ENCODE measurements around the gene OR10T2.

The OR10T2 gene

GRCh38 chr1:158417586-158417985 lies 18.3 kb upstream of the OR10T2 start:
- TF ChIP-seq CTCF (conservative IDR thresholded peaks at IDR 0.05; ENCODE audit: low read depth, low read length), result no peak
- H3K4me3 ChIP-seq (ENCODE audit: low read depth, low read length), result no peak overlapping the region
- DNase-seq (ENCODE audit: low read depth), result no peak

GRCh38 chr1:158414651-158415345 lies 15.5 kb upstream of the OR10T2 start:
- TF ChIP-seq CTCF (conservative IDR thresholded peaks at IDR 0.05; ENCODE audit: low read depth, low read length), result no peak
- DNase-seq (ENCODE audit: low read depth), result no peak
- no peak overlapping the region for H3K4me3 ChIP-seq (ENCODE audit: low read depth, low read length)

DNA sequence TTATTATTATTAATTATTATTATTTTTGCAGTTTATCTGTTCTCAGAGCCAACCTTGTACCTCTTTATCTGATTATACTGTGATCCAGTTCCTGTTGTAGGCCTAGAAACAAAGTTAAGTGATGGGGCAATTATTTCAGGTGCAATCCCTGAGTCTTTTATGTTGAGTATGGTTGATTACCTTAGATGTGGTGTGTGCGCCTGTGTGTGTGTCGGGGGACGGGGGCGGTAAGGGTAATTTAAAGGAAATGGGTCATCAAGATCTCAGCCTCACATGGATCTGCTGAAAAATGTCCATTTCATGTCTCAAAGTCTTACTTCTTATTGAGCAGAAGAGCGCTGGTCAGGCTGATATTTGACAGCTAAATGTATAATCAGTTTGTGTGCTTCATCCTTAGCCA lies 7.8 kb upstream of the OR10T2 start:
- no peak for TF ChIP-seq CTCF (conservative IDR thresholded peaks at IDR 0.05; ENCODE audit: low read depth, low read length)

DNA sequence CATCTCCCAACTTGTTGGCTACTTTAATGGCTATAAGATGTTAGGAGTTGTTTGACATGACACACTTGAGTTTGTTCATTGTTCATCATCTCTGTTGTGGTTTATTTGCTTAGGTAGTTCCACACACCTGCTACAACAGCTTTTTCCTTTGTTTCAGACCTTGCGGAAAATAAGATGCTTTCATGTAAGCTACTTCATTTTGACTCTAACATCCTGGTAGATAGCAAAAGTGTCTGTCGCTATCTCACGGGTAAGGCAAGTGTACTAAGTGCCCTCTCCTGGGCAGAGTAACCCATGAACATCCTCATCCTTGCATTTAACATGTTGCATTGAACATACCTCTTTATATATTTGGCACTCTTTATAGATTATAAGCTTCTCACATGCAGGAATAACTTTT lies 1.6 kb upstream of the OR10T2 start:
- no peak for DNase-seq (ENCODE audit: low read depth)
- no peak for TF ChIP-seq CTCF (conservative IDR thresholded peaks at IDR 0.05; ENCODE audit: low read depth, low read length)
- H3K4me3 ChIP-seq (ENCODE audit: low read depth, low read length), result no peak overlapping the region

More for the DNA sequence above, 7.8 kb upstream of the OR10T2 start:
- DNase-seq (ENCODE audit: low read depth), result no peak
- H3K4me3 ChIP-seq (ENCODE audit: low read depth, low read length), result no peak overlapping the region

DNA sequence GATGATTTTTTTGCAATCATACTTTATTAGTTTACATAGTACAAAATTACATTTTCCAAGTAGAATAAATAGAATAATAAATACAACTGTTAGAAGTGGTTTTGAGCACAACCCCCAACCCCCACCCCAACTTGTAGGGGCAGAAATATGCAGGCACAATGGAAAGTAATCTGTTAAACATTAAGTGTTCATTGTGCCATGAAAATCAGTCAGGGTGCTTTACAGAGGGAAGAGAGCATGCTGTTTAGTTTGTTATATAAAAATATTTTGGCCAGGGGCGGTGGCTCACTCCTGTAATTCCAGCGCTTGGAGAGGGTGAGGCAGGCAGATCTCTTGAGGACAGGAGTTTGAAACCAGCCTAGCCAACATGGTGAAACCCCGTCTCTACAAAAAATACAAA lies 2.6 kb downstream of the OR10T2 start:
- DNase-seq (ENCODE audit: low read depth), result no peak
- H3K4me3 ChIP-seq (ENCODE audit: low read depth, low read length), result no peak overlapping the region
- TF ChIP-seq CTCF (conservative IDR thresholded peaks at IDR 0.05; ENCODE audit: low read depth, low read length), result no peak

- no peak for TF ChIP-seq CTCF (conservative IDR thresholded peaks at IDR 0.05; ENCODE audit: low read depth, low read length)
- no peak overlapping the region for H3K4me3 ChIP-seq (ENCODE audit: low read depth, low read length)
- DNase-seq (ENCODE audit: low read depth), result no peak
Observed at GRCh38 chr1:158393476-158393875, 5.8 kb downstream of the OR10T2 start.

- no peak overlapping the region for H3K4me3 ChIP-seq (ENCODE audit: low read depth, low read length)
- DNase-seq (ENCODE audit: low read depth), result no peak
- no peak for TF ChIP-seq CTCF (conservative IDR thresholded peaks at IDR 0.05; ENCODE audit: low read depth, low read length)
Observed at GRCh38 chr1:158391099-158391498, 8.2 kb downstream of the OR10T2 start.
